Osteoblast (primary cell): Measurements from ENCODE around the gene FAM151A. TPM values are rescaled to one million over a fixed set of nuclear protein-coding genes. Genes with fewer than 3 reads are reported as not detected.

Experiments used
- DNase-seq: peaks from one replicate; pipeline ENCODE4 v3.0.0; 2011; ENCODE audit warnings: low spot score, mixed read lengths; ENCODE audit not compliant: insufficient read length; ENCODE audit errors: missing footprints
- H2AFZ ChIP-seq: 2 replicates; pipeline ENCODE4 v1.6.0; 2011; ENCODE audit warnings: mild to moderate bottlenecking, low read length
- H3K27ac ChIP-seq: 2 replicates; pipeline ENCODE4 v1.5.1; 2011; ENCODE audit warnings: mild to moderate bottlenecking, low read depth, low read length, moderate library complexity
- H3K27me3 ChIP-seq: 2 replicates; pipeline ENCODE4 v1.6.0; 2012; ENCODE audit warnings: mild to moderate bottlenecking, control low read depth, inconsistent platforms, low read length, moderate library complexity; ENCODE audit not compliant: insufficient read depth
- H3K36me3 ChIP-seq: 2 replicates; pipeline ENCODE4 v1.5.1; 2011; ENCODE audit warnings: mild to moderate bottlenecking, low read length, control low read depth, moderate library complexity; ENCODE audit not compliant: insufficient read depth
- H3K4me1 ChIP-seq: 2 replicates; pipeline ENCODE4 v1.5.1; 2011; ENCODE audit warnings: mild to moderate bottlenecking, low read length, control low read depth, moderate library complexity; ENCODE audit not compliant: insufficient read depth
- H3K4me2 ChIP-seq: 2 replicates; pipeline ENCODE4 v1.6.0; 2011; ENCODE audit warnings: mild to moderate bottlenecking, low read length; ENCODE audit not compliant: insufficient read depth
- H3K4me3 ChIP-seq: fragments of 200-600 bp; sonication (generic); 3 replicates; pipeline ENCODE4 v1.5.1; 2012; ENCODE audit warnings: mild to moderate bottlenecking, low read length, inconsistent platforms; ENCODE audit not compliant: insufficient read depth
- H3K79me2 ChIP-seq: 2 replicates; pipeline ENCODE4 v1.6.0; 2012; ENCODE audit warnings: mild to moderate bottlenecking, low read length, control low read depth, inconsistent platforms; ENCODE audit not compliant: insufficient read depth
- H3K9me3 ChIP-seq: 2 replicates; pipeline ENCODE4 v1.5.1; 2011; ENCODE audit warnings: low read depth, low read length, control low read depth
- H4K20me1 ChIP-seq: 2 replicates; pipeline ENCODE4 v1.6.0; 2012; ENCODE audit warnings: mild to moderate bottlenecking, low read length, control low read depth; ENCODE audit not compliant: insufficient read depth
- total RNA-seq: library from RNA; depleted of rRNA; stranded (reverse); fragments of >200 nt; gene quantifications from 2 replicates; pipeline ENCODE4 v1.2.3, GENCODE V29; 2012
- TF ChIP-seq, protein P1 (sequence below): IDR thresholded peaks from 2 replicates; pipeline ENCODE4 v1.5.1; 2011; ENCODE audit warnings: mild to moderate bottlenecking, low read depth, low read length, moderate library complexity; ENCODE audit errors: extremely low read depth

The FAM151A gene
- total RNA-seq, 1 donor: not detected

DNA sequence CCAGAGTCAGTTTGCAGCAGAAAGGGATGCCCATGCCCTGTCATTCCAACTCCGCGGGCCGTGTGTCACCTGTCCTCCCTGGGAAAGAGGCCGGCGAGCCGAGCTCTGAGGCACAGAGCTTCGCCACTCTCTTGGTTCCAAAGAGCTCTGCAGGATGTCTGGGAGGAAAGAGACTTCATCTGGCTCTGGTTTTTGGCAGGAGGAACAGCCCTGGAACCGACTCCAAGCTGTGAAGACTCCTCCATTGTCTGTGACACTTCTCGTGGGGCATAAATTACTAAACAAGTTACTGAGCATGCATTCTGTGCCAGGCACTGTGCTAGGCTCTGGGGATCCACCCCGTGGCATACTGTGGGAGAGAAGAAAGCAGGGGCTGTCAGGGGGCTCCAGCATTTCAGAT lies 3.9 kb upstream of the FAM151A start:
- TF ChIP-seq, protein P1, sequence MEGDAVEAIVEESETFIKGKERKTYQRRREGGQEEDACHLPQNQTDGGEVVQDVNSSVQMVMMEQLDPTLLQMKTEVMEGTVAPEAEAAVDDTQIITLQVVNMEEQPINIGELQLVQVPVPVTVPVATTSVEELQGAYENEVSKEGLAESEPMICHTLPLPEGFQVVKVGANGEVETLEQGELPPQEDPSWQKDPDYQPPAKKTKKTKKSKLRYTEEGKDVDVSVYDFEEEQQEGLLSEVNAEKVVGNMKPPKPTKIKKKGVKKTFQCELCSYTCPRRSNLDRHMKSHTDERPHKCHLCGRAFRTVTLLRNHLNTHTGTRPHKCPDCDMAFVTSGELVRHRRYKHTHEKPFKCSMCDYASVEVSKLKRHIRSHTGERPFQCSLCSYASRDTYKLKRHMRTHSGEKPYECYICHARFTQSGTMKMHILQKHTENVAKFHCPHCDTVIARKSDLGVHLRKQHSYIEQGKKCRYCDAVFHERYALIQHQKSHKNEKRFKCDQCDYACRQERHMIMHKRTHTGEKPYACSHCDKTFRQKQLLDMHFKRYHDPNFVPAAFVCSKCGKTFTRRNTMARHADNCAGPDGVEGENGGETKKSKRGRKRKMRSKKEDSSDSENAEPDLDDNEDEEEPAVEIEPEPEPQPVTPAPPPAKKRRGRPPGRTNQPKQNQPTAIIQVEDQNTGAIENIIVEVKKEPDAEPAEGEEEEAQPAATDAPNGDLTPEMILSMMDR: no peak
- peak; percentile 17 for DNase-seq
- H3K27me3 ChIP-seq: peaks cover 4% of the 10 kb centered on the region
- H3K27ac ChIP-seq: no peak overlapping the region
- H3K9me3 ChIP-seq: no peaks in the 10 kb centered on the region
- no peaks in the 10 kb centered on the region for H3K36me3 ChIP-seq
- no peak overlapping the region for H3K4me3 ChIP-seq
- no peaks in the 10 kb centered on the region for H3K4me1 ChIP-seq
- no peak overlapping the region for H3K4me2 ChIP-seq
- H4K20me1 ChIP-seq: no peaks in the 10 kb centered on the region
- H2AFZ ChIP-seq: no peak overlapping the region
- no peaks in the 10 kb centered on the region for H3K79me2 ChIP-seq

DNA sequence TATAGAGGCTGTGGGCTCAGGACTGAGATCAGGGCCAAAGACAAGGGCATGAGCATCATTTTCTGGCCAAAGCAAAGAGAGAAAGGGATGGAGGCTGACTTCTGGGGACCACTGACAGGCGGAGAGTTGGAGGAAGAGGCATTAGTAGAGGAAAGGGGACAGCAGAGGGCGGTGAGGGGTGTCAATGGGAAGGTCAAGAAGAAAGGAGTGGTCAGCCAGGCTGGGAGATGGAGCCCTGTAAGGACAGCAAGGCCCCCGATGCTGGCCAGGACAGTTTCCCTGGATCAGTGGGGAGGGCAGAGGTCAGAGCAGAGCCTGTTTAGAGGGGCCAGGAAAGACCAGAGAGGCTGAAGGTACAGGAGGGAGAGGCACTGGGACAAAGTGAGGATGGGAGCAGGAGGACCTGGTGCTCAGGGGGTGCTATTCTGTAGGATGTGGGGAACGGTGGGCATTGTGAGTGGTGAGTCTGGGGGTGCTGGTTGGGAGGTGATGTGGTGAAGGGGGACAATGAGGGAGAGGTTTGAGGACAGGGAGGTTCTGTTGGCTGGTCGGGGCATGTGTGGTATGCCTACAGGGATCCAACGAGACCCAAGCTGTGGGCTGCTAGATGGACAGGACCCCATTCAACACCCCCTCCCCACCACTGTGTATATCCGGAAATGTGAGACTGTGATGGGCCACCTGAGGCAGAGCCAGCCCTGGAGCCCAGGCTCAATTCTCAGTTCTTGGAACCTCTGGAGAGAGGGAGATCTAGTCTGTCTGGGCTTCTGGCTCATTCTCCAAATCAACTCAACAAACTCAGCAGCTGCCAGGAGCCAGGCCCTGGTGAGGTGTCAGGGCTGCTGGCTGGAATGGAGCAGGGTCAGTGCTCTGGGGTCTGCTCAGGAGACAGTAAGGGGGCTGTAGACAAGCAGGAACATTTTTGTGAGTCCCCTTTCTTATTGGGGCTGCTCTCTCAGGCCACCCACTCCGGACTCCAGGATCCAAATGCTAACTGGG lies 1.4 kb upstream of the FAM151A start:
- TF ChIP-seq, protein P1: no peak
- H3K4me1 ChIP-seq: no peaks in the 10 kb centered on the region
- no peaks in the 10 kb centered on the region for H4K20me1 ChIP-seq
- no peaks in the 10 kb centered on the region for H3K36me3 ChIP-seq
- H3K9me3 ChIP-seq: no peaks in the 10 kb centered on the region
- H3K4me2 ChIP-seq: no peak overlapping the region
- no peaks in the 10 kb centered on the region for H3K79me2 ChIP-seq
- H3K27ac ChIP-seq: no peak overlapping the region
- no peak overlapping the region for H2AFZ ChIP-seq
- DNase-seq: peak; percentile 27
- H3K27me3 ChIP-seq: peaks cover 7% of the 10 kb centered on the region
- no peak overlapping the region for H3K4me3 ChIP-seq

DNA sequence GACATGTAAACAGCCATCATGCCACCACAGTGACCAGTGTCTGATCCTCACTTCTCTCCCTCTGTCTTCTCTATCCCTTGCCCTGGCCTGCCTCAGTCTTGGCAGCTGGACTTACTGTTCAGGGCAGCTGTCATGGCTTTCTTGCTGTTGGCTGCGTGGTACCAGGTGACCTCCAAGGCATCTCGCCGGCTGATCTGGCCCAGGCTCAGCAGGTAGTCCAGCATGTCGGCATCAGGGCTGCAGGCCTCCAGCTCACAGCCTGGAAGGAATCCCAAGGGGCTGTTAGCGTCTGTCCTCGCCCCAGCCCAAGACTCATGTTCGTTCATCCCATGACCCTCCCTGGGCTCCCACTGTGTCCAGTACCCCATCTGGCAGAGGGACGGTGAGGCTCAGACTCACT lies 3.6 kb downstream of the FAM151A start:
- TF ChIP-seq, protein P1: no peak
- Histone ChIP-seq H3K4me1 (no peaks in the 10 kb centered on the region), H2AFZ (no peak overlapping the region), H3K27ac (no peak overlapping the region), H3K79me2 (no peaks in the 10 kb centered on the region), H3K36me3 (no peaks in the 10 kb centered on the region), H3K27me3 (peaks cover 23% of the 10 kb centered on the region), H3K9me3 (no peaks in the 10 kb centered on the region), H3K4me2 (no peak overlapping the region), H4K20me1 (no peaks in the 10 kb centered on the region), H3K4me3 (no peak overlapping the region)
- DNase-seq: peak; percentile 18

DNA sequence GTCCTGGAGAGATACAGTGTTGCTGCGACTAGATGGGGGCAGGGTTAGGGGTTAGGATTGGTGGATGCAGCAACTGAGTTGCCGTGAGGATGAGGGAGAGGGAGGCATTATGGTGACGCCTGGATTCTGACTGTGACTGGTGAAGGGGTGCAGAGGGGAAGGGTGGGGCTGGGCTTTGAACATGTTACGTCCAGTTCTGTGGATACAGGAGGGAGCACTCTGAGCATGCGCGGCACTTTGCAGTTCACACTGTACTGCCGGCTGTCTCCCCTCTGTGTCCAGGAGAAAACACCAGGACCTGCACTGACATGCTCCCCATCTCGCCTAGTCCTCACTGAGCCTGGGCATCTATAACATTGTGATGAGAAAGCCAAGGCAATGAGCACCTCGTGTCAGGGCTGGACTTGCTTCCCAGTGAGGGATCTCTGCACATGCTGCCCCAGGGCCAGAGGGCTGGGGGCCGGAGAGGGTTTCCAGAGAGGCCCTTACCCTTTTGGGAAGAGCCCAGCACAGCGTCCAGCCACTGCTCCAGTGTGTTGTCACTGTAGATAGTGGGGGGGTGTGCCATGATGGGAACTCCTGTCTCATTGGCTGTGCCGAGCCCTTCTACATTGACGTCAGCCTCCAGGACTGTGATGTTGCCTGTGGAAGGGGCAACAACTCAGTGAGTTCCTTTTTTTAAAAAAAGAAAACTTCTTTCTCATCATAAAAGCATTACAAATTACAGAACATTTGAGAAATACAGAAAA lies 7.6 kb downstream of the FAM151A start:
- no peak overlapping the region for H3K4me3 ChIP-seq
- no peak overlapping the region for H2AFZ ChIP-seq
- peaks cover 19% of the 10 kb centered on the region for H3K27me3 ChIP-seq
- no peaks in the 10 kb centered on the region for H3K79me2 ChIP-seq
- no peaks in the 10 kb centered on the region for H3K36me3 ChIP-seq
- no peaks in the 10 kb centered on the region for H3K9me3 ChIP-seq
- no peak overlapping the region for H3K4me2 ChIP-seq
- no peak overlapping the region for H3K27ac ChIP-seq
- no peaks in the 10 kb centered on the region for H4K20me1 ChIP-seq
- DNase-seq: peak; percentile 30
- no peaks in the 10 kb centered on the region for H3K4me1 ChIP-seq
- TF ChIP-seq, protein P1: no peak
